ENCODE data around the gene ENHO.

- TF ChIP-seq CTCF (conservative IDR thresholded peaks at IDR 0.05 in 1 of 2, IDR thresholded peaks at IDR 0.05 in 1 of 2; ENCODE audit: low read depth in 1 of 2, low read length in 2 of 2) (no peak), EZH2 (IDR thresholded peaks at IDR 0.05; ENCODE audit: low read length, missing control alignments) (no peak)
These were observed 33.2 kb upstream of the ENHO start for GRCh38 chr9:34555936-34556525.
